SH-SY5Y (cell line): ENCODE measurements around the gene ZNF638.

ENCODE experiments used
- GATA2 ChIP-seq: IDR thresholded peaks from 2 replicates; pipeline ENCODE4 v1.6.1; 2011; ENCODE audit warnings: mild to moderate bottlenecking, low read depth, low read length
- GATA3 ChIP-seq: IDR thresholded peaks from 2 replicates; pipeline ENCODE4 v1.6.1; 2011; ENCODE audit warnings: low read depth, mild to moderate bottlenecking, low read length, moderate library complexity

DNA sequence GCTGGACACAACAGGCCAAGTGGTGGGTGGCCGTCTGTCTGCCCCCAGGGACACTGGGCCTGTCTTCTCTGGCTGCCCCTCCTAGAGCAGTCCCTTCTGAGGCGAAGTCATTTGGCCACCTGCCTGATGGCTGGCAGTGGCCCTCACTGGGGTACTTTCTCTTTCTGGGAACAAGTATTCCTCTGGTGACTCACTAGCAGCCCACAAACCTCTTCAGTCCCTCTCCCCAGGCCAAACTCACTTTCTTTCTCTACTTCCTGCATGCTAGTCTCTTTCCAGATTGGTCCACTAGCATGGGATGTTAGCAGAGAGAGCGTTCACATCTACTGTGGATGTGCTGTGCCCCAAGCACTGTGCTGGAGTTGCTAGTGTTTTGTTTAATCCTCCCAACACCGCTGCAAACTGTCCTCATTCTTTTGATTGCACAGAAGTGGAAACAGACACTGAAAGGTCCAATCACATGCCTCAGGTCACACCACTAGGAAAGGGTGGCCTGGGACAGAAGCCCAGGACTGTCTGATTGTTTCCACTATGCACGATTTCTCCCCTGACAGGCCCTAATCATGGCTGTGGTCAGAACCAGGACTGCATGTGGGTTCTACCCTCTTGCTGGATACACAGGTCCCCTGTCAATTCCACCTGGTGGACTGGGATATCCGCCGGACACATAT, 127.0 kb downstream of the ZNF638 start:
- no peak for TF ChIP-seq GATA2
- no peak for TF ChIP-seq GATA3
